Natural killer cell treated with Interleukin-12 subunit alpha and Interleukin-12 subunit beta and Interleukin-15 and Interleukin-18, amount 100 ng/mL, for 72 hours (primary cell): Measurements from ENCODE around the gene HTR2A. TPM values are rescaled to one million over a fixed set of nuclear protein-coding genes. Genes with fewer than 3 reads are reported as not detected.

ENCODE experiments used
- ATAC-seq, 2 donors: fragments of 150-1000 bp; cut with Tn5 transposase in 1 of 2; sonication (Bioruptor Pico), chemical (Tn5 transposase) in 1 of 2; 2 replicates each; pipeline ENCODE4 v1.10.0; 2021
- DNase-seq: peaks from one replicate; pipeline ENCODE4 v3.0.0; 2022; ENCODE audit warnings: low spot score
- H3K27ac Mint-ChIP-seq, 2 donors: 1 replicate in 1 of 2; 2 replicates in 1 of 2; pipeline ENCODE4 v1.8.0; 2022; ENCODE audit warnings: mixed read lengths in 2 of 2, mild to moderate bottlenecking in 1 of 2, moderate library complexity in 1 of 2
- H3K27me3 Mint-ChIP-seq, 2 donors: 1 replicate in 1 of 2; 2 replicates in 1 of 2; pipeline ENCODE4 v1.8.0; 2022; ENCODE audit warnings: mixed read lengths in 2 of 2
- H3K36me3 Mint-ChIP-seq: one replicate; pipeline ENCODE4 v1.8.0; 2022; ENCODE audit warnings: mixed read lengths
- H3K4me1 Mint-ChIP-seq, 2 donors: 1 replicate in 1 of 2; 2 replicates in 1 of 2; pipeline ENCODE4 v1.8.0; 2022; ENCODE audit warnings: low read depth in 2 of 2, mixed read lengths in 2 of 2, mild to moderate bottlenecking in 1 of 2
- H3K4me3 Mint-ChIP-seq: one replicate; pipeline ENCODE4 v1.8.0; 2022; ENCODE audit warnings: mixed read lengths
- H3K9me3 Mint-ChIP-seq: 2 replicates; pipeline ENCODE4 v1.8.0; 2022; ENCODE audit warnings: mixed read lengths
- total RNA-seq, 2 donors: library from RNA; stranded (reverse); gene quantifications; one replicate each; pipeline ENCODE4 v1.2.3, GENCODE V29; 2022

Gene HTR2A
- total RNA-seq, 2 donors from 2014 or later = not detected

DNA sequence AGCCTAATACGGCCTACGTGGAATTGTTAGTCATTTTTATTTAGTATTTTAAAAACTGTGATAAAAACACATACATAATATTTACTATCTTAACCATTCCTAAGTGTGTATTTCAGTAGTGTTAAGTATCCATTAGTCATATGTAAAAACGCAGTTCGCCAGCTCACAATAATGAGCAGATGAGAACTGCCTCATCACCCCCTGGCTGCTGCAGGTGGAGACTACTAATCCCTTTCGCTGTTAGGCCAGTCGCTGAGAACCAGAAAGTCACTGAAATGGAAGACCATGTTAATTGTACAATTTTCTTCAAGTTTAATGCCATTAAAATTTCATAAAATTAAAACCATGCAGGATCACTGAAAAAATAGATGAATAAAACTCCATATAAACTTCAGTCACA is 101.5 kb downstream of the HTR2A start:
- Mint-ChIP-seq H3K27ac (no peak overlapping the region), H3K4me3 (no peak overlapping the region), H3K4me1 (peaks cover 17 to 27% of the 10 kb centered on the region in 2 donors), H3K36me3 (peaks cover 12% of the 10 kb centered on the region), H3K9me3 (no peaks in the 10 kb centered on the region), H3K27me3 (no peaks in the 10 kb centered on the region)
- DNase-seq (no peak), ATAC-seq (no peak)

DNA sequence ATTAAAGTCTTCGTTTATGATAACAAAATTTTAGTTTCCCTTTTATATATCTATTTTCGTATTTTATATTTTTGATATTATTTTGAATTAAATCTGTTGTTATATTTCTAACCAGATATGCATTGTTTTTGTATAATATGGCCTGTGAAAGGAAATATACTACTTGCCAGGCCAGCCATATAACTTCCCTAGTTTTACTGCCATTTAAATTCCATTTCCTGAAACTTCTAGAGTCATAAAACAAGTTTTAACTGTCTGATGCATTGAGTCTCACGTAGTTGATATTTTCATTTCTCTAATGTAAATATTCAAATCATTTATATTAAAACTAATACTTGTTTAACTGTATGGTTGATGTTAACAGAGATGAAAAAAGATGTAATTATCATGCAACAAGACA is 113.3 kb downstream of the HTR2A start:
- H3K4me3 Mint-ChIP-seq = no peak overlapping the region
- peaks cover 18% of the 10 kb centered on the region for H3K36me3 Mint-ChIP-seq

GRCh38 chr13:46782691-46783090 is 114.2 kb downstream of the HTR2A start:
- ATAC-seq (no peak), DNase-seq (no peak)
- Mint-ChIP-seq H3K4me1 (no peaks in the 10 kb centered on the region), H3K4me3 (no peak overlapping the region), H3K36me3 (peaks cover 16% of the 10 kb centered on the region), H3K9me3 (no peaks in the 10 kb centered on the region), H3K27me3 (no peaks in the 10 kb centered on the region), H3K27ac (no peak overlapping the region)

More for the DNA sequence above, 113.3 kb downstream of the HTR2A start:
- no peak for DNase-seq
- ATAC-seq = no peak
- Mint-ChIP-seq H3K9me3 (no peaks in the 10 kb centered on the region), H3K27ac (no peak overlapping the region), H3K4me1 (no peaks in the 10 kb centered on the region), H3K27me3 (no peaks in the 10 kb centered on the region)

- Mint-ChIP-seq H3K27me3 (no peaks in the 10 kb centered on the region), H3K9me3 (no peaks in the 10 kb centered on the region), H3K4me1 (no peaks in the 10 kb centered on the region), H3K36me3 (peaks cover 15% of the 10 kb centered on the region), H3K27ac (no peak overlapping the region), H3K4me3 (no peak overlapping the region)
- ATAC-seq = no peak
- no peak for DNase-seq
These were observed 114.8 kb downstream of the HTR2A start for GRCh38 chr13:46782066-46782465.

Other genes with a start within 250 kb of the HTR2A start
- 10 to 100 TPM; 38.7 to 40.4 TPM for gene ESD, start 99.9 kb downstream of the HTR2A start, total RNA-seq